ENCODE measurements around the gene SERPINB10. TPM values are rescaled to one million over a fixed set of nuclear protein-coding genes. Genes with fewer than 3 reads are reported as not detected.

The SERPINB10 gene
- total and polyA plus RNA-seq, 2 of the 8 experiments (the other 6 are each of a cell fraction or from before 2014, with no cell fraction given), result not detected

DNA sequence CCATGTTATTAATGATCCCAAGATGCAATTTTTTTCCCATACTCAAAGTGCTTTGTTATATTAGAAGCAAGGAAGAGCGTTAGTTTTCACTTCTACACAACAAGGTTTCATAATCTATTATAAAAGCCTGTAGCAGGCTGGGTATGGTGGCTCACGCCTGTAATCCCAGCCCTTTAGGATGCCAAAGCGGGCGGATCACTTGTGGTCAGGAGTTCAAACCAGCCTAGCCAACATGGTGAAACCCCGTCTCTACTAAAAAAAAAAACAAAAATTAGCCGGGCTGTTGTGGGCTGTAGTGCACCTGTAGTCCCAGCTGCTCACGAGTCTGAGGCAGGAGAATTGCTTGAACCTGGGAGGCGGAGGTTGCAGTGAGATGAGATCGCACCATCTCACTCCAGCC is 39.2 kb upstream of the SERPINB10 start:
- Histone ChIP-seq H2AK5ac (ENCODE audit: low read depth, low read length) (no peak overlapping the region), H3K27me3 (replicated peaks in 1 of 4; ENCODE audit: control insufficient read depth in 3 of 4, extremely low read depth in 1 of 4, insufficient read depth in 3 of 4, low read length in 3 of 4) (no peaks in the 10 kb centered on the region), H3K79me2 (ENCODE audit: control insufficient read depth in 1 of 2, insufficient read depth in 2 of 2, low read length in 2 of 2) (no peaks in the 10 kb centered on the region), H3K79me1 (ENCODE audit: low read depth, low read length) (no peaks in the 10 kb centered on the region), H2BK15ac (ENCODE audit: low read length) (no peak overlapping the region), H2AFZ (ENCODE audit: low read length) (no peak overlapping the region), H2BK5ac (ENCODE audit: low read depth, low read length) (no peak overlapping the region), H3K9me3 (ENCODE audit: insufficient read depth in 2 of 2, low read depth in 1 of 2, low read length in 1 of 2) (no peaks in the 10 kb centered on the region), H3K18ac (ENCODE audit: extremely low read depth, low read length) (no peak overlapping the region), H3K23me2 (ENCODE audit: low read depth, low read length) (no peaks in the 10 kb centered on the region), H3K14ac (ENCODE audit: insufficient read length) (no peak overlapping the region), H3K4me3 (ENCODE audit: extremely low read depth in 1 of 4, insufficient read depth in 2 of 4, low read depth in 3 of 4, low read length in 4 of 4) (no peak overlapping the region), H2BK12ac (ENCODE audit: low read depth, low read length) (no peak overlapping the region), H3K4ac (replicated peaks; ENCODE audit: insufficient read length, low read depth, low read length) (no peak overlapping the region), H4K91ac (replicated peaks; ENCODE audit: insufficient read length, low read length) (no peak overlapping the region), H3K36me3 (ENCODE audit: control insufficient read depth in 2 of 4, insufficient read depth in 4 of 4, low read length in 3 of 4) (no peaks in the 10 kb centered on the region; a peak in 1 of 8 replicates), H4K8ac (ENCODE audit: extremely low read depth, insufficient read depth, low read length) (no peak overlapping the region), H3K56ac (replicated peaks; ENCODE audit: insufficient read length, low read depth, low read length) (no peak overlapping the region), H4K5ac (ENCODE audit: insufficient read length, low read depth, low read length) (no peak overlapping the region), H2BK20ac (ENCODE audit: low read length) (no peak overlapping the region), H3K4me1 (replicated peaks in 1 of 4; ENCODE audit: control insufficient read depth in 3 of 4, insufficient read depth in 4 of 4, low read length in 3 of 4) (no peaks in the 10 kb centered on the region), H3K27ac (ENCODE audit: low read depth, low read length) (no peak overlapping the region), H2BK120ac (replicated peaks; ENCODE audit: low read depth, low read length) (no peak overlapping the region), H3K9ac (replicated peaks in 1 of 4; ENCODE audit: extremely low read depth in 1 of 4, low read depth in 3 of 4, low read length in 3 of 4) (no peak overlapping the region), H3K23ac (ENCODE audit: insufficient read length) (no peak overlapping the region), H3K4me2 (ENCODE audit: insufficient read depth in 1 of 2, low read depth in 2 of 2, low read length in 2 of 2) (no peak overlapping the region), H4K20me1 (replicated peaks in 1 of 2; ENCODE audit: control insufficient read depth in 1 of 2, insufficient read depth in 2 of 2, low read length in 2 of 2) (no peaks in the 10 kb centered on the region)
- 85% methylated on average over 9 of the region's 9 CpGs; no CpG with 5 or more reads in 1 of the 2 experiments for WGBS, 2 experiments (ENCODE audit: extremely low coverage in 1 of 2, insufficient coverage in 1 of 2, insufficient read length in 1 of 2, insufficient replicate concordance in 2 of 2, low coverage in 1 of 2, low lambda C conversion rate in 2 of 2, missing lambda C conversion rate in 1 of 2)
- ChIA-PET POLR2A (ENCODE audit: partially characterized antibody) (no interaction called here), CTCF (ENCODE audit: partially characterized antibody) (interaction anchor here (1.1 to 2.5 kb wide), 2 partner anchors 14 to 95 kb away, joined by 3 to 7 read pairs; no protein-coding TSS in a partner anchor)
- FAIRE-seq (no peak), DNase-seq (ENCODE audit: low read depth in 1 of 2, low spot score in 2 of 2) (no peak)
- TF ChIP-seq BACH1 (IDR thresholded peaks at IDR 0.05; ENCODE audit: low read length) (no peak), CEBPB (IDR thresholded peaks at IDR 0.05; ENCODE audit: low read depth, low read length) (no peak), POU5F1 (IDR thresholded peaks at IDR 0.05; ENCODE audit: low read depth, low read length) (no peak)

All from H1 (cell line).